Measurements from ENCODE around the gene PKN1. TPM values are rescaled to one million over a fixed set of nuclear protein-coding genes. Genes with fewer than 3 reads are reported as not detected.

PKN1 gene
- total and polyA plus RNA-seq, 8 donors: 50.5 to 91.5 (median 64.2) TPM

- no peaks in the 10 kb centered on the region for H3K9me3 ChIP-seq
- FAIRE-seq (no peak), DNase-seq (no peak), ATAC-seq (no peak)
- intact Hi-C loops (cut with DNase I): no loop called here
- no peak for TF ChIP-seq CTCF (IDR thresholded peaks at IDR 0.05)
- no peak overlapping the region for H3K27ac ChIP-seq
- H3K4me1 ChIP-seq: peaks cover 0 to 5% (median 4%) of the 10 kb centered on the region in 3 donors
- H3K36me3 ChIP-seq: no peaks in the 10 kb centered on the region
- peak overlapping the region in 1 of 4 donors; percentile 91 for H3K4me3 ChIP-seq
- WGBS, 2 donors: 88 to 92% methylated on average over 4 of the region's 4 CpGs
- no peaks in the 10 kb centered on the region for H3K27me3 ChIP-seq
These were observed 61.3 kb downstream of the PKN1 start for GRCh38 chr19:14494411-14494810.

GRCh38 chr19:14494910-14495671 is 62.0 kb downstream of the PKN1 start:
- ATAC-seq (no peak), DNase-seq (no peak), FAIRE-seq (no peak)
- H3K27me3 ChIP-seq: no peaks in the 10 kb centered on the region
- peak overlapping the region; percentile 63 to 91 (median 74) for H3K4me3 ChIP-seq
- H3K27ac ChIP-seq: peak overlapping the region in 3 of 4 donors; percentile 47 to 64 (median 57)
- H3K36me3 ChIP-seq: no peaks in the 10 kb centered on the region
- intact Hi-C loops (cut with DNase I): no loop called here
- WGBS, 2 donors: 25 to 28% methylated on average over 14 of the region's 14 CpGs
- peaks cover 0 to 5% (median 4%) of the 10 kb centered on the region in 3 donors for H3K4me1 ChIP-seq
- no peaks in the 10 kb centered on the region for H3K9me3 ChIP-seq
- no peak for TF ChIP-seq CTCF (IDR thresholded peaks at IDR 0.05)

GRCh38 chr19:14495672-14496028 is 62.5 kb downstream of the PKN1 start:
- ATAC-seq (peak in 1 of 4 donors; percentile 1), DNase-seq (no peak), FAIRE-seq (no peak)
- peak overlapping the region; percentile 63 to 91 (median 74) for H3K4me3 ChIP-seq
- no peaks in the 10 kb centered on the region for H3K9me3 ChIP-seq
- peaks cover 0 to 5% (median 4%) of the 10 kb centered on the region in 3 donors for H3K4me1 ChIP-seq
- H3K36me3 ChIP-seq: no peaks in the 10 kb centered on the region
- peak overlapping the region in 3 of 4 donors; percentile 47 to 64 (median 57) for H3K27ac ChIP-seq
- H3K27me3 ChIP-seq: no peaks in the 10 kb centered on the region
- WGBS, 2 donors: 1% methylated on average over 16 to 28 of the region's 28 CpGs
- TF ChIP-seq CTCF (IDR thresholded peaks at IDR 0.05): no peak
- intact Hi-C loops (cut with DNase I): no loop called here

GRCh38 chr19:14496029-14496833 is 63.1 kb downstream of the PKN1 start, which contains the start of gene GIPC1:
Gene GIPC1 (minus strand): TSS chr19:14496127. CDS start chr19:14482976, 13,151 bp downstream.
- H3K9me3 ChIP-seq: no peaks in the 10 kb centered on the region
- FAIRE-seq (peak; percentile 61), DNase-seq (peak; percentile 95 to 99 (median 98)), ATAC-seq (peak; percentile 95 to 97 (median 95))
- H3K27ac ChIP-seq: peak within 1 kb of the TSS; percentile 25 to 83 (median 70)
- TF ChIP-seq CTCF (IDR thresholded peaks at IDR 0.05): no peak
- 2% methylated on average over 42 to 71 of the region's 71 CpGs for WGBS, 2 donors
- intact Hi-C loops (cut with DNase I): no loop called here
- no peaks in the 10 kb centered on the region for H3K36me3 ChIP-seq
- peak within 1 kb of the TSS; percentile 63 to 91 (median 74) for H3K4me3 ChIP-seq
- H3K4me1 ChIP-seq: peaks cover 0 to 5% (median 4%) of the 10 kb centered on the region in 3 donors
- no peaks in the 10 kb centered on the region for H3K27me3 ChIP-seq

Measured in pancreas (tissue), 10 donors.